Esophagus muscularis mucosa (tissue), 4 donors: ENCODE data around the gene TK2. TPM values are rescaled to one million over a fixed set of nuclear protein-coding genes. Genes with fewer than 3 reads are reported as not detected.

Experiments used
- DNase-seq: peaks from one replicate; pipeline ENCODE4 v3.0.0-alpha.2; 2017; ENCODE audit errors: extremely low spot score
- H3K27ac ChIP-seq, 4 donors: fragments of 200-600 bp; sonication (generic); replicated peaks in 1 of 4; 1 replicate in 3 of 4; 2 replicates in 1 of 4; pipeline ENCODE4 v1.5.1; 2016 to 2019; ENCODE audit warnings: mild to moderate bottlenecking in 1 of 4
- H3K27me3 ChIP-seq, 4 donors: fragments of 200-600 bp; sonication (generic); one replicate each; pipeline versions ENCODE4 v1.5.1 to v1.6.0; 2016 to 2019
- H3K36me3 ChIP-seq, 4 donors: fragments of 200-600 bp; sonication (generic); one replicate each; pipeline ENCODE4 v1.5.1; 2016 to 2019
- H3K4me1 ChIP-seq, 4 donors: fragments of 200-600 bp; sonication (generic); one replicate each; pipeline ENCODE4 v1.5.1; 2016 to 2019
- H3K4me3 ChIP-seq, 4 donors: fragments of 200-600 bp; sonication (generic); 1 replicate in 2 of 4; 2 replicates in 2 of 4; pipeline ENCODE4 v1.5.1; 2016 to 2019; ENCODE audit warnings: mild to moderate bottlenecking in 4 of 4, moderate library complexity in 1 of 4
- H3K9me3 ChIP-seq, 4 donors: fragments of 200-600 bp; sonication (generic); 1 replicate in 3 of 4; 2 replicates in 1 of 4; pipeline ENCODE4 v1.5.1; 2016 to 2019
- CTCF ChIP-seq, 3 experiments: fragments of 200-600 bp in 2 of 3; fragments of 450-650 bp in 1 of 3; sonication (generic) in 2 of 3; IDR thresholded peaks; one replicate each; pipeline ENCODE4 v1.5.1; 2017 to 2019; ENCODE audit warnings: antibody characterized with exemption in 3 of 3, mild to moderate bottlenecking in 2 of 3, moderate library complexity in 1 of 3
- EP300 ChIP-seq: sonication (generic); formaldehyde crosslinking; IDR thresholded peaks from one replicate; pipeline ENCODE4 v1.6.1; 2017; ENCODE audit warnings: antibody characterized with exemption
- POLR2A ChIP-seq: fragments of 450-650 bp; IDR thresholded peaks from one replicate; pipeline ENCODE4 v1.6.1; 2017; ENCODE audit warnings: antibody characterized with exemption, moderate library complexity, mild to moderate bottlenecking, low read depth
- POLR2AphosphoS5 ChIP-seq, 2 donors: sonication (generic); formaldehyde crosslinking; IDR thresholded peaks; one replicate each; pipeline ENCODE4 v1.6.1; 2017; ENCODE audit warnings: antibody characterized with exemption in 2 of 2
- WGBS: methylation state at CpG from one replicate; pipeline ENCODE4 v1.1.5; 2018; 5-methylcytosine and 5-hydroxymethylcytosine counted together
- intact Hi-C: fragments of 100-400 bp; cut with DNase I; formaldehyde crosslinking; loops from one replicate; pipeline ENCODE4 v1.15.1; 2023
- total RNA-seq, 4 donors: library from RNA; depleted of rRNA; stranded (reverse); fragments of >200 nt; gene quantifications; one replicate each; pipeline versions ENCODE4 v1.1.0 to v1.2.1, GENCODE V29; 2016

TK2 gene
- total RNA-seq, 4 donors from 2014 or later, result 26.3 to 35.2 (median 30.0) TPM

- Histone ChIP-seq H3K4me1 (peaks cover 40 to 53% (median 53%) of the 10 kb centered on the region in 4 donors), H3K27me3 (no peaks in the 10 kb centered on the region), H3K36me3 (peaks cover 0 to 51% (median 34%) of the 10 kb centered on the region in 4 donors), H3K4me3 (no peak overlapping the region), H3K27ac (peak overlapping the region in 1 of 4 donors; percentile 32), H3K9me3 (no peaks in the 10 kb centered on the region)
- DNase-seq, result no peak
- TF ChIP-seq CTCF (IDR thresholded peaks at IDR 0.05) (no peak), POLR2AphosphoS5 (IDR thresholded peaks at IDR 0.05) (no peak), EP300 (no peak), POLR2A (no peak)
- intact Hi-C loops, result no loop called here
- 87% methylated on average over 9 of the region's 9 CpGs for WGBS
These were observed 40.9 kb downstream of the TK2 start for GRCh38 chr16:66508914-66509496.

DNA sequence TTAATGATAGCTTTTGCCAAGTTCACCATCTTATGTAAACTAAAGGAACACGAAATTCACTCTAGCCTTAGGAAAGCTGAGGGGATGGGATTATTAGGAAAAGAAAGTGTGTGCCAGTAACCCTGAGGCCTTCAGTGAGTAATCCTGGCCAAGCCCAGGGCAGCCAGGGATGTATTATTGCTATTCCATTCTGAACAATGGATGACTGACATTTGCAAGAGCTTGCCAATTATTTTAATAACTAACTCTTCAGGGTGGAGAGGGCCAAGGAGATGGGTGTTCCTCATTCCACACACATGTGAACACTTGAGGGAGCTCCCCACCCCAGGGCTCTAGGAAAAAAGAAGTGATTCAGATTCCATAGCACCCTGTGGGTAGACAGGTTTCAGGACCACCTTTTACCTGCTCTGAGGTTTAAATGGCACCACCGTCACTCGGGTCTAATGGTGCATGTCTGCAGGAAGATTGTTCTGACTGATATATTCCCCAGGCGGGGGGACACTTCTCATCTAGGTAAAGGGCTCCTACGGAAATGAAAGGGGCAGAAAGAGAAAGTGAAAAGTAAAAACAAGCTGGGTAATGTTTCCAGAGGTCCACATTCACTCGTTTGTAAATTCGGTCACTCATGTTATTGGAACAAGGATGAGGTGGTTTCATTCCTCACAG lies 41.5 kb downstream of the TK2 start:
- peak overlapping the region in 1 of 4 donors; percentile 32 for H3K27ac ChIP-seq
- intact Hi-C loops, result no loop called here
- H3K9me3 ChIP-seq, result no peaks in the 10 kb centered on the region
- H3K4me1 ChIP-seq, result peaks cover 43 to 59% (median 54%) of the 10 kb centered on the region in 4 donors
- peaks cover 0 to 45% (median 29%) of the 10 kb centered on the region in 4 donors for H3K36me3 ChIP-seq
- TF ChIP-seq EP300, result no peak
- TF ChIP-seq CTCF (IDR thresholded peaks at IDR 0.05), result no peak
- no peak for TF ChIP-seq POLR2A
- no peak for TF ChIP-seq POLR2AphosphoS5 (IDR thresholded peaks at IDR 0.05)
- WGBS, result 68% methylated on average over 7 of the region's 7 CpGs
- H3K4me3 ChIP-seq, result no peak overlapping the region
- no peak for DNase-seq
- H3K27me3 ChIP-seq, result no peaks in the 10 kb centered on the region

DNA sequence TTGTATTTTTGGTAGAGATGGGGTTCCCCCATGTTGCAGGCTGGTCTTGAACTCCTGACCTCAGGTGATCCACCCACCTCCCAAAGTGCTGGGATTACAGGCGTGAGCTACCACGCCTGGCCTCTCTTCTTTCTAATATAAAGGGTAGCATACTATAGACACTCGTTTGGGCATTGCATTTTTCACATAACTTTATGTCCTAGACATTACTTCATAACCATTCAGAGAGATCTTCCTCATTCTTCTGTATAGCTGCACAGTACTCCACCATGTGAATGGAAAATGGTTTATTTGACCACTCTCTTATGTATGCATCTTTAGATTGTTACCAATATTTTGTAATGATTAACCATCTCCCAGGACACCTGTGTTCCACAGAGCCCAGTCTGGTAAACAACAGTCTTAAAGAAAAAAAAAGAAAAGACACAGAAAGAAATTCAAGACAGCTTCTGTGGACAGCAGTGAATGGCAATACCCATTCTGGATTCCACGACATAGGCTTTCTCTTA lies 42.1 kb downstream of the TK2 start:
- H3K27me3 ChIP-seq, result no peaks in the 10 kb centered on the region
- H3K27ac ChIP-seq, result no peak overlapping the region
- TF ChIP-seq EP300 (no peak), POLR2AphosphoS5 (IDR thresholded peaks at IDR 0.05) (no peak), CTCF (IDR thresholded peaks at IDR 0.05) (no peak), POLR2A (no peak)
- H3K36me3 ChIP-seq, result peaks cover 0 to 39% (median 24%) of the 10 kb centered on the region in 4 donors
- no peaks in the 10 kb centered on the region for H3K9me3 ChIP-seq
- H3K4me3 ChIP-seq, result no peak overlapping the region
- peaks cover 42 to 59% (median 54%) of the 10 kb centered on the region in 4 donors for H3K4me1 ChIP-seq
- 74% methylated on average over 4 of the region's 4 CpGs for WGBS
- no peak for DNase-seq
- intact Hi-C loops, result no loop called here

DNA sequence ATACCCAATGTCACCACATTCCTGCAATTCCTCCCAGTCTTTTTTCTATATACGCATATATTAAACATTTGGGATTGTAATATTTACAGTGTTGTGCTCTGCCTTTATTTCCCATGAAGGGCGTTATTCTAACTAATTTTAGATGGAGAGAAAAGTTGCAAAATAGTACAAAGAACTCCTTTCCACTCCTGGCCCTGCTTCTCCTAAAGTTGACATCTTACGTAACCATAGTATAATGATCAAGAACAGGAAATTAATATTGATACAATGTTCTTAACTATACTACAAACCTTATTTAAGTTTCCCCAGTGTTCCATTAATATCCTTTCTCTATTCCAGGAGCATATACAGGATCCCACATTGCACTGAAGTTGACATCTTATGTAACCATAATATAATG lies 46.3 kb downstream of the TK2 start:
- no peaks in the 10 kb centered on the region for H3K9me3 ChIP-seq
- H3K4me3 ChIP-seq, result no peak overlapping the region
- intact Hi-C loops, result no loop called here
- peaks cover 0 to 17% (median 5%) of the 10 kb centered on the region in 4 donors for H3K36me3 ChIP-seq
- H3K27ac ChIP-seq, result no peak overlapping the region
- no peaks in the 10 kb centered on the region for H3K27me3 ChIP-seq
- peaks cover 19 to 35% (median 29%) of the 10 kb centered on the region in 4 donors for H3K4me1 ChIP-seq
- no peak for TF ChIP-seq POLR2A
- TF ChIP-seq CTCF (IDR thresholded peaks at IDR 0.05), result no peak
- no peak for TF ChIP-seq EP300
- TF ChIP-seq POLR2AphosphoS5 (IDR thresholded peaks at IDR 0.05), result no peak
- 91% methylated on average over 3 of the region's 3 CpGs for WGBS
- DNase-seq, result no peak
